Ishikawa (cell line): Measurements from ENCODE around the gene BMP8A.

Experiments
- CEBPB ChIP-seq: IDR thresholded peaks from 2 replicates; pipeline ENCODE4 v1.6.1; 2012
- CREB1 ChIP-seq: IDR thresholded peaks from 2 replicates; pipeline ENCODE4 v1.6.1; 2012; ENCODE audit warnings: low read depth
- EGR1 ChIP-seq: IDR thresholded peaks from 2 replicates; pipeline ENCODE4 v1.6.1; 2012
- EP300 ChIP-seq: IDR thresholded peaks from 2 replicates; pipeline ENCODE4 v1.6.1; 2012; ENCODE audit warnings: borderline replicate concordance
- FOXM1 ChIP-seq: IDR thresholded peaks from 2 replicates; pipeline ENCODE4 v1.6.1; 2012; ENCODE audit warnings: low read depth, borderline replicate concordance
- NFIC ChIP-seq: IDR thresholded peaks from 2 replicates; pipeline ENCODE4 v1.6.1; 2012
- RAD21 ChIP-seq: IDR thresholded peaks from 2 replicates; pipeline ENCODE4 v1.6.1; 2012; ENCODE audit warnings: low read depth
- TAF1 ChIP-seq: IDR thresholded peaks from 2 replicates; pipeline ENCODE4 v1.6.1; 2012; ENCODE audit warnings: low read depth, mild to moderate bottlenecking
- TCF12 ChIP-seq: IDR thresholded peaks from 2 replicates; pipeline ENCODE4 v1.6.1; 2012; ENCODE audit warnings: low read depth
- TEAD4 ChIP-seq: IDR thresholded peaks from 2 replicates; pipeline ENCODE4 v1.6.1; 2012
- YY1 ChIP-seq: IDR thresholded peaks from 2 replicates; pipeline ENCODE4 v1.6.1; 2012; ENCODE audit warnings: low read depth
- ZBTB7A ChIP-seq: IDR thresholded peaks from 2 replicates; pipeline ENCODE4 v1.6.1; 2012; ENCODE audit warnings: low read depth
- TF ChIP-seq, protein P1 (sequence below): IDR thresholded peaks from 2 replicates; pipeline ENCODE4 v1.6.1; 2012; ENCODE audit warnings: low read depth, mild to moderate bottlenecking
- TF ChIP-seq, protein P2 (sequence below): IDR thresholded peaks from 2 replicates; pipeline ENCODE4 v1.6.1; 2012
- TF ChIP-seq, protein P3 (sequence below): IDR thresholded peaks from 2 replicates; pipeline ENCODE4 v1.6.1; 2012

Gene BMP8A

DNA sequence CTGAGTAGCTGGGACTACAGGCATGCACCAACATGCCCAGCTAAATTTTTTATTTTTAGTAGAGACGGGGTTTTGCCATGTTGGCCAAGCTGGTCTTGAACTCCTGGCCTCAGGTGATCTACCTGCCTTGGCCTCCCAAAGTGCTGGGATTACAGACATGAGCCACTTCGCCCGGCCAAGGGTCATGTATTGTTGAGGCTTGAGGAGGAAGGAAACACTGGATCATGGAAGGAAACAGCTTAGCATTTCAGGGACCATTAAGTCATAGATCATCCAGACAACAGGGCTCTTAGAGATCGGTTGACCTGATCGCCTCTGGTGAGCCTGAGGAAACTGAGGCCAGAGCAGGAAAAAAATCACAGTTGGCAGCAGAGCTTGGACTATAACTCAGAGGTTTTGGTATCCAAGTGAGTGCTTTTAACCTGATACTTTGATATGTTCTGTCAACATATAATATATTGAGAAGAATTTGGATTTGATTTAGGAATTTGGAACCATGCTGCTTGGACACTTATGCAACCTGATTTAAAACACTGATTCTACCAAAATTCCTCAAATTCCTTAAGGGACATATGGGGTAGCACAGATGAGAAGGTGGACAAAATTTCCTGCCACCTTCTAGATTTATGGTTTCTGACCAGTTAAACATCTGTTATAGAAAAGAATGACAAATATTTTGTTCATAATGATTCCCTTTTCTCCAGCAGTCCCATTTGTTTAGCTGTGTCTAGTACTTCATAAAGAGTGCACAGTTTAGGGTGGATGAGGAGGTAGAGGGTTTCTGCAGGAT, 13.1 kb upstream of the BMP8A start:
- TF ChIP-seq, protein P1, sequence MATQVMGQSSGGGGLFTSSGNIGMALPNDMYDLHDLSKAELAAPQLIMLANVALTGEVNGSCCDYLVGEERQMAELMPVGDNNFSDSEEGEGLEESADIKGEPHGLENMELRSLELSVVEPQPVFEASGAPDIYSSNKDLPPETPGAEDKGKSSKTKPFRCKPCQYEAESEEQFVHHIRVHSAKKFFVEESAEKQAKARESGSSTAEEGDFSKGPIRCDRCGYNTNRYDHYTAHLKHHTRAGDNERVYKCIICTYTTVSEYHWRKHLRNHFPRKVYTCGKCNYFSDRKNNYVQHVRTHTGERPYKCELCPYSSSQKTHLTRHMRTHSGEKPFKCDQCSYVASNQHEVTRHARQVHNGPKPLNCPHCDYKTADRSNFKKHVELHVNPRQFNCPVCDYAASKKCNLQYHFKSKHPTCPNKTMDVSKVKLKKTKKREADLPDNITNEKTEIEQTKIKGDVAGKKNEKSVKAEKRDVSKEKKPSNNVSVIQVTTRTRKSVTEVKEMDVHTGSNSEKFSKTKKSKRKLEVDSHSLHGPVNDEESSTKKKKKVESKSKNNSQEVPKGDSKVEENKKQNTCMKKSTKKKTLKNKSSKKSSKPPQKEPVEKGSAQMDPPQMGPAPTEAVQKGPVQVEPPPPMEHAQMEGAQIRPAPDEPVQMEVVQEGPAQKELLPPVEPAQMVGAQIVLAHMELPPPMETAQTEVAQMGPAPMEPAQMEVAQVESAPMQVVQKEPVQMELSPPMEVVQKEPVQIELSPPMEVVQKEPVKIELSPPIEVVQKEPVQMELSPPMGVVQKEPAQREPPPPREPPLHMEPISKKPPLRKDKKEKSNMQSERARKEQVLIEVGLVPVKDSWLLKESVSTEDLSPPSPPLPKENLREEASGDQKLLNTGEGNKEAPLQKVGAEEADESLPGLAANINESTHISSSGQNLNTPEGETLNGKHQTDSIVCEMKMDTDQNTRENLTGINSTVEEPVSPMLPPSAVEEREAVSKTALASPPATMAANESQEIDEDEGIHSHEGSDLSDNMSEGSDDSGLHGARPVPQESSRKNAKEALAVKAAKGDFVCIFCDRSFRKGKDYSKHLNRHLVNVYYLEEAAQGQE = no peak
- TF ChIP-seq EP300 (no peak), EGR1 (no peak), ZBTB7A (no peak), NFIC (no peak), TCF12 (no peak), CREB1 (no peak), RAD21 (no peak), FOXM1 (no peak), CEBPB (no peak), TEAD4 (no peak), TAF1 (no peak), YY1 (no peak)
- TF ChIP-seq, protein P2, sequence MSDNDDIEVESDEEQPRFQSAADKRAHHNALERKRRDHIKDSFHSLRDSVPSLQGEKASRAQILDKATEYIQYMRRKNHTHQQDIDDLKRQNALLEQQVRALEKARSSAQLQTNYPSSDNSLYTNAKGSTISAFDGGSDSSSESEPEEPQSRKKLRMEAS = no peak
- TF ChIP-seq, protein P3, sequence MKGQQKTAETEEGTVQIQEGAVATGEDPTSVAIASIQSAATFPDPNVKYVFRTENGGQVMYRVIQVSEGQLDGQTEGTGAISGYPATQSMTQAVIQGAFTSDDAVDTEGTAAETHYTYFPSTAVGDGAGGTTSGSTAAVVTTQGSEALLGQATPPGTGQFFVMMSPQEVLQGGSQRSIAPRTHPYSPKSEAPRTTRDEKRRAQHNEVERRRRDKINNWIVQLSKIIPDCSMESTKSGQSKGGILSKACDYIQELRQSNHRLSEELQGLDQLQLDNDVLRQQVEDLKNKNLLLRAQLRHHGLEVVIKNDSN = no peak

- TF ChIP-seq NFIC = no peak
- no peak for TF ChIP-seq EP300
- TF ChIP-seq EGR1 = no peak
- TF ChIP-seq TCF12 = no peak
- TF ChIP-seq, protein P1 = no peak
- no peak for TF ChIP-seq FOXM1
- TF ChIP-seq, protein P2 = no peak
- no peak for TF ChIP-seq RAD21
- TF ChIP-seq TAF1 = no peak
- no peak for TF ChIP-seq TEAD4
- TF ChIP-seq CREB1 = no peak
- TF ChIP-seq ZBTB7A = no peak
- no peak for TF ChIP-seq CEBPB
- TF ChIP-seq YY1 = no peak
- TF ChIP-seq, protein P3 = no peak
These were observed 10.1 kb upstream of the BMP8A start for GRCh38 chr1:39481289-39481688.

GRCh38 chr1:39483276-39483675, 8.2 kb upstream of the BMP8A start:
- no peak for TF ChIP-seq TCF12
- TF ChIP-seq, protein P1 = no peak
- TF ChIP-seq EGR1 = no peak
- TF ChIP-seq ZBTB7A = no peak
- no peak for TF ChIP-seq FOXM1
- TF ChIP-seq TEAD4 = no peak
- TF ChIP-seq, protein P2 = no peak
- no peak for TF ChIP-seq CREB1

GRCh38 chr1:39484564-39484963, 6.9 kb upstream of the BMP8A start:
- TF ChIP-seq RAD21 (no peak), TCF12 (no peak)
